Fibroblast of lung (primary cell): ENCODE data around the gene GPR3. TPM values are rescaled to one million over a fixed set of nuclear protein-coding genes. Genes with fewer than 3 reads are reported as not detected.
A peak's percentile ranks its signal among the peaks of the same experiment; 100 is the strongest.

Source experiments
- DNase-seq, 2 donors: peaks; one replicate each; pipeline versions ENCODE4 v3.0.0 to v3.0.0-alpha.2; 2010; ENCODE audit warnings: low read depth in 2 of 2
- H2AFZ ChIP-seq: 2 replicates; pipeline ENCODE4 v1.5.1; 2012; ENCODE audit warnings: low read length, control low read depth, inconsistent platforms
- H3K27ac ChIP-seq: 2 replicates; pipeline ENCODE4 v1.5.1; 2011; ENCODE audit warnings: low read length, control low read depth; ENCODE audit not compliant: insufficient read depth
- H3K27me3 ChIP-seq: 2 replicates; pipeline ENCODE4 v1.5.1; 2011; ENCODE audit warnings: mild to moderate bottlenecking, low read length; ENCODE audit not compliant: control insufficient read depth, insufficient read depth
- H3K36me3 ChIP-seq: 2 replicates; pipeline ENCODE4 v1.5.1; 2011; ENCODE audit warnings: low read length; ENCODE audit not compliant: control insufficient read depth, insufficient read depth
- H3K4me1 ChIP-seq: 2 replicates; pipeline ENCODE4 v1.5.1; 2011; ENCODE audit warnings: low read length; ENCODE audit not compliant: control insufficient read depth, insufficient read depth; ENCODE audit errors: extremely low read depth
- H3K4me2 ChIP-seq: 2 replicates; pipeline ENCODE4 v1.5.1; 2011; ENCODE audit warnings: low read length, control low read depth; ENCODE audit not compliant: insufficient read depth; ENCODE audit errors: extremely low read depth
- H3K4me3 ChIP-seq, 4 experiments: fragments of 200-600 bp in 1 of 4; sonication (generic) in 1 of 4; replicated peaks in 1 of 4; 2 replicates each; pipeline ENCODE4 v1.5.1; 2011 to 2016; ENCODE audit warnings: low read length in 4 of 4, low read depth in 3 of 4, mild to moderate bottlenecking in 3 of 4, control low read depth in 2 of 4, inconsistent platforms in 1 of 4, mixed read lengths in 1 of 4; ENCODE audit not compliant: insufficient read depth in 1 of 4; ENCODE audit errors: control extremely low read depth in 1 of 4
- H3K79me2 ChIP-seq: 2 replicates; pipeline ENCODE4 v1.5.1; 2012; ENCODE audit warnings: mild to moderate bottlenecking, low read length, inconsistent platforms; ENCODE audit not compliant: control insufficient read depth, insufficient read depth
- H3K9ac ChIP-seq: 2 replicates; pipeline ENCODE4 v1.5.1; 2011; ENCODE audit warnings: mild to moderate bottlenecking, low read length, control low read depth; ENCODE audit not compliant: insufficient read depth
- H3K9me3 ChIP-seq: 2 replicates; pipeline ENCODE4 v1.5.1; 2012; ENCODE audit warnings: low read depth, low read length; ENCODE audit not compliant: control insufficient read depth, insufficient read depth
- H4K20me1 ChIP-seq: 2 replicates; pipeline ENCODE4 v1.5.1; 2011; ENCODE audit warnings: low read length; ENCODE audit not compliant: control insufficient read depth, insufficient read depth; ENCODE audit errors: extremely low read depth
- CTCF ChIP-seq, 2 donors: IDR thresholded peaks in 1 of 2; conservative IDR thresholded peaks in 1 of 2; 1 replicate in 1 of 2; 2 replicates in 1 of 2; pipeline ENCODE4 v1.5.1; 2011 to 2012; ENCODE audit warnings: low read length in 2 of 2, control low read depth in 1 of 2, inconsistent platforms in 1 of 2, low read depth in 1 of 2, mild to moderate bottlenecking in 1 of 2
- EZH2 ChIP-seq: IDR thresholded peaks from 2 replicates; pipeline ENCODE4 v1.5.1; 2012; ENCODE audit warnings: low read length, control low read depth, mild to moderate bottlenecking; ENCODE audit errors: missing control alignments
- polyA plus RNA-seq, 2 donors: library from polyadenylated mRNA; depleted of rRNA in 1 of 2; stranded (reverse) in 1 of 2; unstranded in 1 of 2; fragments of >200 nt; gene quantifications; 2 replicates each; pipeline ENCODE4 v1.2.1, GENCODE V29; 2011 to 2012; ENCODE audit warnings: missing spikeins in 1 of 2
- total RNA-seq: library from RNA; depleted of rRNA; stranded (reverse); fragments of >200 nt; gene quantifications from 2 replicates; pipeline ENCODE4 v1.2.1, GENCODE V29; 2014

Gene GPR3
- total and polyA plus RNA-seq, 2 donors (not counting 1 experiment from before 2014, with no cell fraction given), result 0.17 to 0.82 TPM

- no peak overlapping the region for H2AFZ ChIP-seq
- H3K9me3 ChIP-seq, result no peaks in the 10 kb centered on the region
- no peak overlapping the region for H3K4me3 ChIP-seq
- no peak for DNase-seq
- TF ChIP-seq CTCF (conservative IDR thresholded peaks at IDR 0.05 in 1 of 2, IDR thresholded peaks at IDR 0.05 in 1 of 2; ENCODE audit: low read depth in 1 of 2, low read length in 2 of 2) (no peak), EZH2 (no peak)
- H3K79me2 ChIP-seq, result peaks cover 84% of the 10 kb centered on the region
- H3K4me2 ChIP-seq, result peak overlapping the region; percentile 70
- H3K27me3 ChIP-seq, result no peaks in the 10 kb centered on the region
- no peaks in the 10 kb centered on the region for H4K20me1 ChIP-seq
- H3K27ac ChIP-seq, result no peak overlapping the region
- H3K36me3 ChIP-seq, result no peaks in the 10 kb centered on the region
- H3K4me1 ChIP-seq, result peaks cover 13% of the 10 kb centered on the region
- no peak overlapping the region for H3K9ac ChIP-seq
These were observed 43.3 kb downstream of the GPR3 start for GRCh38 chr1:27435566-27436203.

DNA sequence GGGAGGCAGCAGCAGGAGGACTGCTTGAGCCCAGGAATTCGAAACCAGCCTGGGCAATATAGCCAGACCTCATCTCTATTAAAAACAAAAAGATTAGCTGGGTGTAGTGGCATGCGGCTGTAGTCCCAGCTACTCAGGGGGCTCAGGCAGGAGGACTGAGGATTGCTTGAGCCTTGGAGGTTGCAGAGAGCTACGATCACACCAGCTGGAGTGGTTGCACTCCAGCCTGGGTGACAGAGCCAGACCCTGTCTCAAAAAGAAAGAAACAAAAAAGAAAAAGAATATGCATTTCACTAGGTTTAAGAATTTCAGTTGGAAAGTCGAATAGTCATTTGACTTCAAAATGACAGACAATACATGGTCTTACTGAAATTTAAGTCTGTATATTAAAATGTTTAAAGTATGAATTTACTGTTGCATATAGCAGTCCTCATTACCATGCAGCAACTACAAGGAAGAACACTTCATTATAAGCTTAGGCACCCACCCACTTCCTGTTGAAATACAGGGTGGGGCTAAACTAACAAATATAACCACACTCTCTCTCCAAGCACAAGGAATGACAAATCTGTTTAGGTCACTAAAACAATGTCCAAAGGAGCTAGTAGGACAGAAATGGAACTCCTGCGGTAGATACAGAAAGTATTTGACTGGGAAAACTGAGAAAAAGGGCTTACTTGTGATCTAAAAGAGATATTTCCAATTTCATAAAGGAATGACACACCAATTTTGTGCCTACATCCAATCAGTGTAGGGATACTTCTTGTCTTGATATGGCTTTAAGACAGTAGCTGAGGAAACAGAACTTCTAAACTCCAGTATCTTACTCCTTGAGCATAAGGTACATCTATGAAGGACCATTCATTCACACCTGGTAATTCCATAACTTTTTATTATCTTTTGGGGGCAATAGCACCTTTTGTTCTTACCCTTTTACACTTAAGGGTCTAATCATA is 44.1 kb downstream of the GPR3 start:
- Histone ChIP-seq H3K36me3 (no peaks in the 10 kb centered on the region), H3K27ac (peak overlapping the region; percentile 16), H3K9me3 (no peaks in the 10 kb centered on the region), H3K9ac (no peak overlapping the region), H3K4me2 (peak overlapping the region; percentile 70), H3K4me1 (peaks cover 10% of the 10 kb centered on the region), H2AFZ (no peak overlapping the region), H3K27me3 (no peaks in the 10 kb centered on the region), H3K4me3 (peak overlapping the region in 1 of 4 experiments; percentile 28), H4K20me1 (no peaks in the 10 kb centered on the region), H3K79me2 (peaks cover 81% of the 10 kb centered on the region)
- no peak for TF ChIP-seq EZH2
- no peak for TF ChIP-seq CTCF (conservative IDR thresholded peaks at IDR 0.05 in 1 of 2, IDR thresholded peaks at IDR 0.05 in 1 of 2; ENCODE audit: low read depth in 1 of 2, low read length in 2 of 2)
- peak; percentile 74 to 81 for DNase-seq

- no peaks in the 10 kb centered on the region for H3K27me3 ChIP-seq
- H3K27ac ChIP-seq, result no peak overlapping the region
- H3K79me2 ChIP-seq, result peaks cover 69% of the 10 kb centered on the region
- no peak overlapping the region for H3K4me2 ChIP-seq
- no peaks in the 10 kb centered on the region for H4K20me1 ChIP-seq
- peaks cover 8% of the 10 kb centered on the region for H3K4me1 ChIP-seq
- no peaks in the 10 kb centered on the region for H3K9me3 ChIP-seq
- no peak for DNase-seq
- TF ChIP-seq EZH2, result no peak
- no peak for TF ChIP-seq CTCF (conservative IDR thresholded peaks at IDR 0.05 in 1 of 2, IDR thresholded peaks at IDR 0.05 in 1 of 2; ENCODE audit: low read depth in 1 of 2, low read length in 2 of 2)
- no peaks in the 10 kb centered on the region for H3K36me3 ChIP-seq
- no peak overlapping the region for H3K9ac ChIP-seq
- H3K4me3 ChIP-seq, result no peak overlapping the region
- H2AFZ ChIP-seq, result no peak overlapping the region
These were observed 46.2 kb downstream of the GPR3 start for GRCh38 chr1:27438621-27439061.
